Measurements from ENCODE around the gene KRT38.

The KRT38 gene

DNA sequence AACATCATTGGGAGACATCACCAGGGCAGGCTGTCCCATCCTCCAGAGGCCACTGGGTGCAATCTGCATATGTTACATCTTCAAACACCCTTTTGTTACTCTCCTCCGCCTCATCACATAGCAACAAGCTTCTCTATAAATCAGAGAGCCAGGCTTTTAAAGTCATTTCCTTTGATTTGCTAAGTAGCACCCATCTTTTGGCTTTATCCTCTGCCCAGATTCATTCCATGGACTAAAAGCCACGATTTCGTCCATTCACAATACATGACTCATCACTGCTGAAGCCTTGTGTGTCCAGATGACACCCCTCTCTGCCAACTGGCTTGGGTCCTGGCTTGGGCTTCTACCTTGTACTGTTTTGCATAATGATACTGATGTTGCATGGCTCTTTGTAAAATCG, 2.0 kb upstream of the KRT38 start:
- H3K79me2 ChIP-seq (ENCODE audit: insufficient read depth, low read length): no peaks in the 10 kb centered on the region
- no peak overlapping the region for H3K9ac ChIP-seq (ENCODE audit: low read depth, low read length)
- TF ChIP-seq, protein P1, sequence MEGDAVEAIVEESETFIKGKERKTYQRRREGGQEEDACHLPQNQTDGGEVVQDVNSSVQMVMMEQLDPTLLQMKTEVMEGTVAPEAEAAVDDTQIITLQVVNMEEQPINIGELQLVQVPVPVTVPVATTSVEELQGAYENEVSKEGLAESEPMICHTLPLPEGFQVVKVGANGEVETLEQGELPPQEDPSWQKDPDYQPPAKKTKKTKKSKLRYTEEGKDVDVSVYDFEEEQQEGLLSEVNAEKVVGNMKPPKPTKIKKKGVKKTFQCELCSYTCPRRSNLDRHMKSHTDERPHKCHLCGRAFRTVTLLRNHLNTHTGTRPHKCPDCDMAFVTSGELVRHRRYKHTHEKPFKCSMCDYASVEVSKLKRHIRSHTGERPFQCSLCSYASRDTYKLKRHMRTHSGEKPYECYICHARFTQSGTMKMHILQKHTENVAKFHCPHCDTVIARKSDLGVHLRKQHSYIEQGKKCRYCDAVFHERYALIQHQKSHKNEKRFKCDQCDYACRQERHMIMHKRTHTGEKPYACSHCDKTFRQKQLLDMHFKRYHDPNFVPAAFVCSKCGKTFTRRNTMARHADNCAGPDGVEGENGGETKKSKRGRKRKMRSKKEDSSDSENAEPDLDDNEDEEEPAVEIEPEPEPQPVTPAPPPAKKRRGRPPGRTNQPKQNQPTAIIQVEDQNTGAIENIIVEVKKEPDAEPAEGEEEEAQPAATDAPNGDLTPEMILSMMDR (IDR thresholded peaks at IDR 0.05; ENCODE audit: borderline replicate concordance, extremely low read depth, low read length, poor library complexity, severe bottlenecking): no peak
- no peak for TF ChIP-seq EZH2 (IDR thresholded peaks at IDR 0.05; ENCODE audit: borderline replicate concordance, low read depth, low read length, severe bottlenecking)
- H3K27me3 ChIP-seq (ENCODE audit: insufficient read depth, low read length, poor library complexity): peaks cover 22% of the 10 kb centered on the region
- H3K36me3 ChIP-seq (ENCODE audit: insufficient read depth, low read length): no peaks in the 10 kb centered on the region
- no peaks in the 10 kb centered on the region for H3K9me3 ChIP-seq (ENCODE audit: insufficient read depth, low read length, severe bottlenecking)
- H3K27ac ChIP-seq (ENCODE audit: low read length): no peak overlapping the region
- H3K4me3 ChIP-seq (ENCODE audit: low read depth in 1 of 2, low read length in 2 of 2): no peak overlapping the region
- DNase-seq: no peak
- ATAC-seq (ENCODE audit: insufficient read depth, low read depth): no peak
- H2AFZ ChIP-seq (ENCODE audit: low read depth, low read length): no peak overlapping the region
- no peaks in the 10 kb centered on the region for H3K4me1 ChIP-seq (ENCODE audit: insufficient read depth, low read length)
- no peaks in the 10 kb centered on the region; the same call in 1 of the 2 replicates for H4K20me1 ChIP-seq (ENCODE audit: insufficient read depth, low read length)
- H3K4me2 ChIP-seq (ENCODE audit: insufficient read depth, low read length): no peak overlapping the region

DNA sequence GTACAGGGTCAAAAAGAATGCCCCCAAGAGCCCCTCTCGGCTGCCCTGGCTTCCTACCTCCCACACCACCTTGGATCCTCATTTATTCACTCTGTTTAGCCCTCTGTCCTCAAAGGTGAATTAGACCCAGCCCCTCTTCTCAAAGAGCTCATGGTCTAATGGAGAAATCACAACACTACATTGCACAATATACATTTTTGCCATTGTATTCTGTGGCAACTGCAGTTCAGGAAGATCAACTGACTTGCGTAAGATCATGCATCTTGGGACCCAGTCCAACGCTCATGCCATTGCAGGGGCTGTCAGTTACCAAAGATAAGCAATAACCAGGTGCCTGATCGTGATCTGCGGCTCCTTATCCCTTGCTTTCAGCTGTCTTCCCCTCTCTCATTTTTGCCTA, 1.4 kb downstream of the KRT38 start:
- Histone ChIP-seq H3K27ac (ENCODE audit: low read length) (no peak overlapping the region), H3K4me2 (ENCODE audit: insufficient read depth, low read length) (no peak overlapping the region), H3K4me1 (ENCODE audit: insufficient read depth, low read length) (no peaks in the 10 kb centered on the region), H3K9me3 (ENCODE audit: insufficient read depth, low read length, severe bottlenecking) (no peaks in the 10 kb centered on the region), H2AFZ (ENCODE audit: low read depth, low read length) (no peak overlapping the region), H3K79me2 (ENCODE audit: insufficient read depth, low read length) (no peaks in the 10 kb centered on the region), H4K20me1 (ENCODE audit: insufficient read depth, low read length) (no peaks in the 10 kb centered on the region; the same call in 1 of the 2 replicates), H3K36me3 (ENCODE audit: insufficient read depth, low read length) (no peaks in the 10 kb centered on the region), H3K27me3 (ENCODE audit: insufficient read depth, low read length, poor library complexity) (peaks cover 15% of the 10 kb centered on the region), H3K9ac (ENCODE audit: low read depth, low read length) (no peak overlapping the region), H3K4me3 (ENCODE audit: low read depth in 1 of 2, low read length in 2 of 2) (no peak overlapping the region)
- ATAC-seq (ENCODE audit: insufficient read depth, low read depth): no peak
- no peak for DNase-seq
- TF ChIP-seq, protein P1 (IDR thresholded peaks at IDR 0.05; ENCODE audit: borderline replicate concordance, extremely low read depth, low read length, poor library complexity, severe bottlenecking): no peak
- TF ChIP-seq EZH2 (IDR thresholded peaks at IDR 0.05; ENCODE audit: borderline replicate concordance, low read depth, low read length, severe bottlenecking): no peak

DNA sequence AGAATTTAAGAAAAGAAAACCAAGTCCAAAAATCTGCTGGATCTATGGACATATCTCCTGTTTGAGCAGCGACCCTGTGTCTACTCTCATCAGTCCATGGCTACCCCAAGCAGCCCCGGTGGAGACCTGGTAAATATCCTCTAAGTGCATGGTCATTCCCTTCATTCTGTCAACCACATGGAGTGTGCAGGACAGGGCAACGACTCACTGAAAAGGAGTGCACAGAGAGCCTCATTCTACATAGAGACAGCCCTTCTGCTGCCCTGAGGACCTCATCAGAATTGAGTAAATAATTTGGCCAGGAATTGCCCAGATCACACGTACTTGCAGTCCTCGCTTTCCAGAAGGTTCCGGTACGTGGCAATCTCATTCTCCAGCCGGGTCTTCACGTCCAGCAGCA, 3.0 kb downstream of the KRT38 start:
- H3K79me2 ChIP-seq (ENCODE audit: insufficient read depth, low read length): no peaks in the 10 kb centered on the region
- no peak overlapping the region for H3K4me2 ChIP-seq (ENCODE audit: insufficient read depth, low read length)
- no peaks in the 10 kb centered on the region for H3K36me3 ChIP-seq (ENCODE audit: insufficient read depth, low read length)
- no peak overlapping the region for H3K9ac ChIP-seq (ENCODE audit: low read depth, low read length)
- no peaks in the 10 kb centered on the region for H3K4me1 ChIP-seq (ENCODE audit: insufficient read depth, low read length)
- TF ChIP-seq, protein P1 (IDR thresholded peaks at IDR 0.05; ENCODE audit: borderline replicate concordance, extremely low read depth, low read length, poor library complexity, severe bottlenecking): no peak
- TF ChIP-seq EZH2 (IDR thresholded peaks at IDR 0.05; ENCODE audit: borderline replicate concordance, low read depth, low read length, severe bottlenecking): no peak
- H3K9me3 ChIP-seq (ENCODE audit: insufficient read depth, low read length, severe bottlenecking): no peaks in the 10 kb centered on the region
- no peak for DNase-seq
- peaks cover 4% of the 10 kb centered on the region for H3K27me3 ChIP-seq (ENCODE audit: insufficient read depth, low read length, poor library complexity)
- H3K27ac ChIP-seq (ENCODE audit: low read length): no peak overlapping the region
- H4K20me1 ChIP-seq (ENCODE audit: insufficient read depth, low read length): no peaks in the 10 kb centered on the region; the same call in 1 of the 2 replicates
- no peak overlapping the region for H3K4me3 ChIP-seq (ENCODE audit: low read depth in 1 of 2, low read length in 2 of 2)
- no peak overlapping the region for H2AFZ ChIP-seq (ENCODE audit: low read depth, low read length)
- ATAC-seq (ENCODE audit: insufficient read depth, low read depth): no peak

DNA sequence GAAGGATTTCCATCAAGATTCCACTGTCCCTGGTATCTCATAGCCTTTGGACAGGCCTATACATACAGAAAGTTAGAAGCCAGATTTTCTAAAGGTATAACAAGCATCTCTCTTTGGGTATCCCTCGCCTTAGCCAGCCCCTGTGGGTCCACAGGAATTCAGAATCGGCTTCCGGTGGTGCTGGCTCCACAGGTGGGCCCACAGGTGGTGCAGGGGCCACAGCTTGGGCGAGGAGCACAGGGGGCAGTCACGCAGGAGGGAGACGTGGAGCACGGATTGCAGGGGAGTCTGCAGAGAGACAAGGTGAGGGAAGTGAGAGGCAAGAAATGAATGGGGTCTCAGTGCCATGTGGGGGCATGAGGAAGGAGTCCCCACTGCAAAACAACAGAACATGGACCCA, 3.5 kb downstream of the KRT38 start:
- no peak overlapping the region for H3K4me2 ChIP-seq (ENCODE audit: insufficient read depth, low read length)
- TF ChIP-seq EZH2 (IDR thresholded peaks at IDR 0.05; ENCODE audit: borderline replicate concordance, low read depth, low read length, severe bottlenecking): no peak
- TF ChIP-seq, protein P1 (IDR thresholded peaks at IDR 0.05; ENCODE audit: borderline replicate concordance, extremely low read depth, low read length, poor library complexity, severe bottlenecking): no peak
- H3K79me2 ChIP-seq (ENCODE audit: insufficient read depth, low read length): no peaks in the 10 kb centered on the region
- no peaks in the 10 kb centered on the region; the same call in 1 of the 2 replicates for H4K20me1 ChIP-seq (ENCODE audit: insufficient read depth, low read length)
- no peaks in the 10 kb centered on the region for H3K4me1 ChIP-seq (ENCODE audit: insufficient read depth, low read length)
- H2AFZ ChIP-seq (ENCODE audit: low read depth, low read length): no peak overlapping the region
- no peaks in the 10 kb centered on the region for H3K36me3 ChIP-seq (ENCODE audit: insufficient read depth, low read length)
- H3K9ac ChIP-seq (ENCODE audit: low read depth, low read length): no peak overlapping the region
- H3K27ac ChIP-seq (ENCODE audit: low read length): no peak overlapping the region
- ATAC-seq (ENCODE audit: insufficient read depth, low read depth) (no peak), DNase-seq (no peak)
- H3K4me3 ChIP-seq (ENCODE audit: low read depth in 1 of 2, low read length in 2 of 2): no peak overlapping the region
- H3K9me3 ChIP-seq (ENCODE audit: insufficient read depth, low read length, severe bottlenecking): no peaks in the 10 kb centered on the region
- peaks cover 2% of the 10 kb centered on the region for H3K27me3 ChIP-seq (ENCODE audit: insufficient read depth, low read length, poor library complexity)

Data from DND-41 (cell line).